ENCODE measurements around the gene SCAMP1. TPM values are rescaled to one million over a fixed set of nuclear protein-coding genes. Genes with fewer than 3 reads are reported as not detected.

The SCAMP1 gene
- 20.2 and 31.8 TPM in 2 replicates for total RNA-seq (2014; rRNA removed; shearing (Covaris generic); ENCODE audit: low replicate concordance)

DNA sequence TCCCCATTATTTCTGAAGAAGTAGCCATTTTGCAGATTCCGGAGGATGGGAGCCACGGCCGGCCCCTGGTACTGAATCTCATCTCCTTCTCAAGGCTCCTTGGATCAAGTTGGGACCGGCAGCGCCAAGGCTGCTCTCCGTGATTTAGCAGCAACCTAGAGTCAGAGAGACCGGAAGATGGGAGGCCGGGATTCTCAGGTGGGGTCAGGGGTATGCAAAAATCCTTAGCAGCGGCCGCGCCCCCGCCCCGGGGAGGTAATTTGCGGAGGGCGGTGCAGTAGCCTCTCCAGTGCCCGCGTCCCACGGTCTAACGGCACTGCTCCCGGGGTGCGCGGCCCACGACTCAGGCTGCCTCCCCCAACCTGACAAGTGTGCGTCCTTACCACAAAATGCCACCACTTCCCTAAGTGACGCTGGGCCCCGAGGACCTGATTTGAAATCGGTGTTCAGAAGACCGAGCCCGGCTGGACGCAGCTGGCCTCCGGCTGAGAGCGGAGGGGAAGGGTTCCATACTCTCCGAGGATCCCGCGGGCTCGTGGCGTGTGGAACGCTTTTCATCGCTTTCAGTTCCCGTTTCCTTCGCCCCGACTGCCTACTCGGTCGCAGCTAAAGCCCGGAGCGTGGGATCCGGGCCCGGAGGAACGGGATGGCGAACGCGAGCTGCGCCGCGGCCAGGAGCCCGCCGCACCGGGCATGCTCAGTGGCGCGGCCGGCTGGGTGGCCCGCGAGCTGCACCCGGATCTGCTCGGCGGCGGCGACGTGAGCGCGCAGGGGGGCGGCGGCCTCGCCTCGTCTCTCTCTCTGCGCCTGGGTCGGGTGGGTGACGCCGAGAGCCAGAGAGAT is at the start of gene SCAMP1:
TSS of gene SCAMP1 (plus strand) at position 787 of the 843 bp plus-strand sequence. CDS start at position 842, 55 bp downstream.
- Histone ChIP-seq H3K27me3 (no peaks in the 10 kb centered on the region), H3K36me3 (peaks cover 6% of the 10 kb centered on the region), H3K9me3 (no peaks in the 10 kb centered on the region), H3K4me3 (peak within 1 kb of the TSS; percentile 98)
- peak; percentile 87 for DNase-seq

GRCh38 chr5:78317515-78317914 is 42.9 kb upstream of the SCAMP1 start:
- H3K36me3 ChIP-seq: no peaks in the 10 kb centered on the region
- peaks cover 3% of the 10 kb centered on the region; the same call in 1 of the 2 replicates for H3K27me3 ChIP-seq
- no peaks in the 10 kb centered on the region for H3K9me3 ChIP-seq
- H3K4me3 ChIP-seq: no peak overlapping the region
- DNase-seq: no peak

DNA sequence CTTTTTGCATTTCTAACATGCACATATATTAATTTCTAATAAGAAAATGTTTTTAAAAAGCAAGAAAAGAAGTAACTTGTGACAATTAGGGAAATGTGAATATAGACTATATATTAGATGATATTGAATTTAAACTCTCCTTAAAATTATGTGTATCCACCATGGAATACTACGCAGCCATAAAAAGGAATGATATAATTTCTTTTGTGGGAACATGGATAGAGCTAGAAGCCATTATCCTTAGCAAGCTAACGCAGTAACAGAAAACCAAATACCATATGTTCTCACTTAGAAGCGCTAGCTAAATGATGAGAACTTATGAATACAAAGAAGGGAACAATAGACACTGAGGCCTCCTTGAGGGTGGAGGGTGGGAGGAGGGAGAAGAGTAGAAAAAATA is 42.1 kb upstream of the SCAMP1 start:
- H3K27me3 ChIP-seq: no peaks in the 10 kb centered on the region
- DNase-seq: no peak
- no peak overlapping the region for H3K4me3 ChIP-seq
- no peaks in the 10 kb centered on the region for H3K36me3 ChIP-seq
- H3K9me3 ChIP-seq: no peaks in the 10 kb centered on the region

DNA sequence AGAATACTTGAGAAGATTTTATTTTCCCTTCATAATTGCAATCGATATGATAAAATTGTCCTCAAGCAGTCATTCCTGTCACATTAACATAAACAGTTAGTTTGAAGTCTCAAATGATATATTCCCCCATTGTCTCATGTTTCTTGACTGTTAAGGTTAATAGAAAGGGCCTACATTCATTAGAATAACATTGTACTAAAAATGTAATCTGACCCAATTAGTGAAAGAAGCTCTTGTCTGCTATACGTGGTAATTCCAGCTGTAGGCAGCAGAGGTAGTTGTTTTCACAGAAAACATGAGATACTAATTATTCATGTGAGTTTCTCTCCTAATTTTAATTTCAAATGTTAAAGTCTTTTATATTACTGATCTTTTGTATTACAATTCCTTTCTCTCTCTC is 40.0 kb upstream of the SCAMP1 start:
- no peak overlapping the region for H3K4me3 ChIP-seq
- H3K36me3 ChIP-seq: no peaks in the 10 kb centered on the region
- no peaks in the 10 kb centered on the region for H3K27me3 ChIP-seq
- H3K9me3 ChIP-seq: no peaks in the 10 kb centered on the region
- no peak for DNase-seq

DNA sequence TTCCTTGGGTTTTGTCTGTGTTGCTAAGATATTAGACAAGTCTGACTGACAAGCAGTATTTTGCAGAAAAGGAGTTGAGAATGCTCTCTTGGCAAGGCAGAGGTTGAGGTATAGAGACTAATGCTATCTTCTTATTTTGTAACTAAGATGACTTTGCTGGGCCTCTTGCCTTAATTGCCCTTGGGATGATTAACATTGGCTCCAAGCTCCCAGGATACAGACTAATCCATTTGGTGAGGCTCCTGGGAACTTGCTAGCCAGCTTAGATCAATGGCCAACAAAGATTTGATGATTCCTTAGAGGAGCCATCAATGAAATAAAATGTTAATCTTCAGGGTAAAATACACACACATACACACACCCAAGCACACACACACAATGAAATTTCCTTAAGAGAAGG is 37.2 kb upstream of the SCAMP1 start:
- DNase-seq: no peak
- Histone ChIP-seq H3K36me3 (no peaks in the 10 kb centered on the region), H3K27me3 (no peaks in the 10 kb centered on the region), H3K4me3 (no peak overlapping the region), H3K9me3 (no peaks in the 10 kb centered on the region)

DNA sequence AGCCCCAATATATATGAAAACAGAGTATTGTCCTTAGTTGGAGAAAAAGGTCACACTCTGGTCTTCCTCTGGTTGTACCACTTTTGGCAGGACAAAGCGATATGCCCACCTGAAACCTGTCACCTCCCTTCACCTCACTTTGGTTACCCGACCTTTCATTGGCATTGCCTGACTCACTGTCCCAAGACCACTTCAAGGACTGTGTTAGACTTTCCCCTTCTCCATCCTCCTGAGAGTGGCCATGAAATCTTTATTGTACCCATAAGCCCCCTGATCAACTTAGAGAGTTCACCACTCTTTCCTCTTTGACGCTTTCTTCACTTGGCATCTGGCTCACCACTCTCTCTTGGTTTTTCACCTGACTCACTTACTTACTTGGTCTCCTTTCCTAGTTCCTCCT is 33.5 kb upstream of the SCAMP1 start:
- H3K27me3 ChIP-seq: no peaks in the 10 kb centered on the region
- H3K9me3 ChIP-seq: no peaks in the 10 kb centered on the region
- H3K36me3 ChIP-seq: no peaks in the 10 kb centered on the region
- DNase-seq: no peak
- H3K4me3 ChIP-seq: no peak overlapping the region

- Histone ChIP-seq H3K4me3 (no peak overlapping the region), H3K27me3 (no peaks in the 10 kb centered on the region), H3K9me3 (no peaks in the 10 kb centered on the region), H3K36me3 (no peaks in the 10 kb centered on the region)
- no peak for DNase-seq
Measured at GRCh38 chr5:78327761-78328510, 32.5 kb upstream of the SCAMP1 start.

DNA sequence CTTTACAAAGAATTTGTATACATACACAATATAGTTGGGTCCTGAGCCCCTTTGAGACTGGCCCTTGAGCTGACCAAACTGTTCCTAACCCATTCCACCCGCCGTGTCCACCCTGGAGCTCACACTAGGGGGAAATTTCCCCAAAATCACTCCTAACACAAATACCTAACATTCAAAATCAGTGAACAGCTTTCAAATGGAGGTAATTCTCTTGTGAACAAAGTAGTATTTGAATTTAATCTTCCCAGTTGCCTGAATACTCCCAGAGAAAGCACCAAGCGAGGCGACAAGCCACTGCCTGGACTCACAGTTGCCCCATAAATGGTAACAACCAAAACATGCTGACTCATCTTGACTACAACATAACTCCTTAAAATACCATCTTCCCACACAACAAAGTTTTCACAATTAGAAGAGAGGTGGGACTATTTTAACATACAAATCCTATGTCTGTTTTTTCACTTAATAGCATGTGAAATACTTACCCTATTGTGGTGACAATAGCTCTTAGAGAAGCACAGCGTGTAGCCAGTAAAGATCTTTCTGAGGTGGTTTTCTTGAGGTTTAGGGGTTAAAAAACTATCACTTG is 31.7 kb upstream of the SCAMP1 start:
- no peaks in the 10 kb centered on the region for H3K36me3 ChIP-seq
- H3K9me3 ChIP-seq: no peaks in the 10 kb centered on the region
- no peak for DNase-seq
- no peaks in the 10 kb centered on the region for H3K27me3 ChIP-seq
- no peak overlapping the region for H3K4me3 ChIP-seq

DNA sequence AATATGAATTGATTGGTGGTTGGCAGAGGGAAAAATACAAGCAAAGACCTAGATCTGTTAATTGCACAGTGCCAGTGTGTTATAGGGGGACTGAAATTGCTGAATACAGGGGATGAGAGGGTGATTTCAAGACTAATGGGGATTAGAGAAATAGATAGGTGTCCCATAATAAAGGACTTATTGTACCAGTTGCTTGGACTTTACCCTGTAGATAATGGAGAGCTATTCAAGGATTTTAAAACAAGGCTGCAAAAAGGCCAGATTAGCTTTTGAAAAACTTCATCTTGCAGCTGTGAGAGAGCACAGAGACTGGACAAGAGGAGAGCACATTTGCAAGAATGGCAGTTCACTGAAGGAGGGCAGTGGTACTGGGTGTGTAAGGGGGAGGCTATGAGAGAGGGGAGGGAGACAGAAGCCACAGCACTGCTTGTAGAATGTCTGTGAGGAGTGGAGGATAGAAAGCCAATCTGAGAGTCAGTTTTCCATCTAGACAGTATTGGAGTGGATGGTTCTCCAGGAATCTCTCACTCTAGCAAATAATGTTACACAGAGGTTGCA is 28.8 kb upstream of the SCAMP1 start:
- Histone ChIP-seq H3K9me3 (no peaks in the 10 kb centered on the region), H3K36me3 (no peaks in the 10 kb centered on the region), H3K4me3 (no peak overlapping the region), H3K27me3 (no peaks in the 10 kb centered on the region)
- DNase-seq: no peak

GRCh38 chr5:78334811-78335210 is 25.6 kb upstream of the SCAMP1 start:
- no peak overlapping the region for H3K4me3 ChIP-seq
- H3K27me3 ChIP-seq: no peaks in the 10 kb centered on the region
- DNase-seq: no peak
- H3K9me3 ChIP-seq: peaks cover 11% of the 10 kb centered on the region
- H3K36me3 ChIP-seq: no peaks in the 10 kb centered on the region

DNA sequence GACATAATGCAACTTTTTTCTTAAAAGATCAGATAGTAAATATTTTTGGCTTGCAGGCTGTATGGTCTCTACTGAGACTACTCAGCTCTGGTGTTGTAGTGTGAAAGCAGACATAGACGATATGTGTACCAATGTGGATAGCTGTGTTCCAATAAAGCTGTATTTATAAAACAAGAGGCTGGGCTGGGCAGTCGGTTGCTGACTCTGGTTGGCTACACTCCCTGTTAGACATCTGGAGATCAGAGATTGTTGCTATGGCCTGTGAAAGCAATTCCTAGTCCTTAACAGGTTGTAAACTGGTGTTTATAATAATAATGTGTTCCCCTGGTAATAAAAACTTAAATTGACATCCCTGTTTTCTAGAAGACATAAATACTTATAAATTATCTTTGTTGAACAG is 24.4 kb upstream of the SCAMP1 start:
- Histone ChIP-seq H3K4me3 (no peak overlapping the region), H3K9me3 (peaks cover 11% of the 10 kb centered on the region), H3K27me3 (no peaks in the 10 kb centered on the region), H3K36me3 (no peaks in the 10 kb centered on the region)
- no peak for DNase-seq

- no peak for DNase-seq
- no peaks in the 10 kb centered on the region for H3K36me3 ChIP-seq
- H3K4me3 ChIP-seq: no peak overlapping the region
- H3K27me3 ChIP-seq: no peaks in the 10 kb centered on the region
- peaks cover 11% of the 10 kb centered on the region for H3K9me3 ChIP-seq
Measured at GRCh38 chr5:78336698-78337097, 23.7 kb upstream of the SCAMP1 start.

- no peaks in the 10 kb centered on the region for H3K36me3 ChIP-seq
- DNase-seq: no peak
- peaks cover 11% of the 10 kb centered on the region for H3K9me3 ChIP-seq
- no peaks in the 10 kb centered on the region; the same call in none of the 2 replicates for H3K27me3 ChIP-seq
- no peak overlapping the region for H3K4me3 ChIP-seq
Measured at GRCh38 chr5:78339617-78340436, 20.6 kb upstream of the SCAMP1 start.

DNA sequence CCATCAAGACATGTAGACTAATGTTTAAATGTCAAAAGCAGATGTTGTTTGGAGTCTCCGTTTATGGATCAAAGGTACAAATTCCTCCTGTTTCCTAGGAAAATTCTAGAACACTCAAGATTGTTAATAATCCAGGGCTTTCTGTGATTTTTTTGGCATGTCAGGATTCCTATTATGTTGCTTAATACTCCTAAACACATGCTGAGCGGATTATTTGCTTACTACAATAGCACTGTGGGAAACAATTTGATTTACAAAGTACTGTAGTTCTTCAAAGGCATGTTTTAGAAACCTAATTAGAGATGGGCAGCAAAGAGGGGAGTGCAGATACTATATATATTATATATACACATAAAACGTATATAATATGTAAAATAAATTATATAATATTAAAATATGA is 19.0 kb upstream of the SCAMP1 start:
- H3K27me3 ChIP-seq: no peaks in the 10 kb centered on the region; the same call in none of the 2 replicates
- H3K9me3 ChIP-seq: peaks cover 11% of the 10 kb centered on the region
- H3K36me3 ChIP-seq: no peaks in the 10 kb centered on the region
- no peak for DNase-seq
- no peak overlapping the region for H3K4me3 ChIP-seq

DNA sequence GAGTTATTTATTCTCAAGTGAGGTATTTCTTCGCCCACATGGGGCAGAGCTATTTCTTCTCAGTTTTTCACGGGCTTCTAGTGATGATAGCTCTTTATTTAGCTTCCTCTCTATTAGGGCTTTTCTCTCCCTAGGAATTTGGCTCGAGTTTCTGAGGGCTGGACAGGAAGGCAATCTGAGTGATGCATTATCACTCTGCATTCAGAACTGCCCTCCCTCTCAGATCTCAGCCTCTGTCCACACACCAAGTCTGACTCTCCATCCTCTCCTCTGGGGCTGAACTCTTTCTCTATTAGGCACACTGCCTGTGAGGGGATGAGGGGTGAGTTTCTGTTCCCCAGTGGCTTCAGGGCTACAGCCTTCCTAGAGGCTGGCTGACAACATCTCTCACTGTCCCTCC is 14.9 kb upstream of the SCAMP1 start:
- no peaks in the 10 kb centered on the region for H3K9me3 ChIP-seq
- H3K27me3 ChIP-seq: no peaks in the 10 kb centered on the region; the same call in none of the 2 replicates
- no peak overlapping the region for H3K4me3 ChIP-seq
- DNase-seq: peak; percentile 2
- no peaks in the 10 kb centered on the region for H3K36me3 ChIP-seq

DNA sequence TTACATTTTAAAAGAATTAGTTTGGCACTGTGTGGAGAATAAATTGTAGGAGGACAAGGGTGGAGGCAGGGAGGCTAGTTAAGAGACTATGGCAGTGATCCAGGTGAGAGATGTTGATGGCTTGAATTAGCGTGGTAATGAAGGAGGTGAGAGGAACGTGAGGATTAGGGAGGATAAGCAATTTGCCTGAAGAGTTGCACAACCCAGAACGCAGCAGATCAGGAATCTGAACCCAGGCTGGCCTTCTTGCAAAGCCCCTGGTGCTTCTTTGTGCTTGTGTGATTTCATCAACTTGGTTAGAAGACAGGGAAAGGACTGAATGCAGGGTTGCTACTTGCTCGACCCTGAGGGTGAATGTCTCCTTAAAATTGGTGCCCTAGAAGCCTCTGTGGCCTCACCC is 6.9 kb upstream of the SCAMP1 start:
- H3K27me3 ChIP-seq: no peaks in the 10 kb centered on the region
- no peak overlapping the region for H3K4me3 ChIP-seq
- DNase-seq: no peak
- H3K9me3 ChIP-seq: no peaks in the 10 kb centered on the region
- peaks cover 6% of the 10 kb centered on the region for H3K36me3 ChIP-seq

Data from MG63 (cell line).